Omental fat pad (tissue), 4 donors: Measurements from ENCODE around the gene PGS1. TPM values are rescaled to one million over a fixed set of nuclear protein-coding genes. Genes with fewer than 3 reads are reported as not detected.

Experiments used
- ATAC-seq: fragments of 150-250 bp; one replicate; pipeline ENCODE4 v1.9.1; 2016; ENCODE audit warnings: mild to moderate bottlenecking, moderate library complexity; ENCODE audit not compliant: low FRiP score
- DNase-seq: peaks from one replicate; pipeline ENCODE4 v3.0.0-alpha.2; 2019; ENCODE audit warnings: low spot score
- total RNA-seq, 4 donors: library from RNA; depleted of rRNA; stranded (reverse); fragments of >200 nt; gene quantifications; one replicate each; pipeline ENCODE4 v1.1.0, GENCODE V29; 2016
- TF ChIP-seq, protein P1 (sequence below), 3 donors: fragments of 450-650 bp; IDR thresholded peaks; one replicate each; pipeline ENCODE4 v1.5.1; 2016 to 2017; ENCODE audit warnings: antibody characterized with exemption in 3 of 3, mild to moderate bottlenecking in 3 of 3, moderate library complexity in 2 of 3

Gene PGS1
- total RNA-seq, 4 donors from 2014 or later = 25.8 to 97.2 (median 70.2) TPM

DNA sequence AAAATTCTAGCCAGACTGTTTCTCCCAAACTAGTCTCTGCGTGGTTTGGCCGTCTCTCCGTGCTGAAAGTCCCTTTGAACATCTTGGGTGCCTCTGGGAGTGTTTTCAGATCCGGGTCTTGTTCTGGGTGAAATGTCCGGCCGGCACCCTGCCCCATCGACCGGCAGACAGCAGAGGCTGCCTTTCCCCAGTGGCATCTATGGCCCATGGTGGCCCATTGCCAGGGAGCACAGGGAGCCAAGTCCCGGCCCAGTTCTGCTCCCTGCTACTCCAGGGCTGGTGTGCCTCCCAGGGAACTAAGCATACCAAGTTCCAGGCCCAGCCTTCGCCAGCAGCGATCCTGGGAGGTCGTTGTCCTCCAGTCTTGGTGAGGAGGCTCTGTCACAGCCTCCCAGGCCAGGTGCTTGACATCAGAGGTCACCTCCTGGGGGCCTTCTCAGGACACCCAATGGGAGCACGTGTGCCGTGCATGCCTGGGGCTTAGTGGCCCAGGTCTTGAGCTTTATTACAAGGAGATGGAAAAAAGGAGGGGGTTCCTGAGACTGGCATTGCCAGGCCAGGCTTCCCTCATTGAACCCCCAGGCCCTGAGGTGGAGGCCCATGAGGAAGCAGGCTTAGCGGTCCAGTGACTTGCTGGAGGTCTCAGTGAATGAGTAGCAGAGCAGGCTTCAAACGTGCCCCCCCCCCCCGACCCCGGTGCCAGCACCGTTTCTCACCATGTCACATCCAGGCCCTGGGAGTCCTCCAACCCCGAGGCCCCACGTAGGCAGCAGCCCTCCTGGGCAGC, 54.0 kb downstream of the PGS1 start:
- TF ChIP-seq, protein P1, sequence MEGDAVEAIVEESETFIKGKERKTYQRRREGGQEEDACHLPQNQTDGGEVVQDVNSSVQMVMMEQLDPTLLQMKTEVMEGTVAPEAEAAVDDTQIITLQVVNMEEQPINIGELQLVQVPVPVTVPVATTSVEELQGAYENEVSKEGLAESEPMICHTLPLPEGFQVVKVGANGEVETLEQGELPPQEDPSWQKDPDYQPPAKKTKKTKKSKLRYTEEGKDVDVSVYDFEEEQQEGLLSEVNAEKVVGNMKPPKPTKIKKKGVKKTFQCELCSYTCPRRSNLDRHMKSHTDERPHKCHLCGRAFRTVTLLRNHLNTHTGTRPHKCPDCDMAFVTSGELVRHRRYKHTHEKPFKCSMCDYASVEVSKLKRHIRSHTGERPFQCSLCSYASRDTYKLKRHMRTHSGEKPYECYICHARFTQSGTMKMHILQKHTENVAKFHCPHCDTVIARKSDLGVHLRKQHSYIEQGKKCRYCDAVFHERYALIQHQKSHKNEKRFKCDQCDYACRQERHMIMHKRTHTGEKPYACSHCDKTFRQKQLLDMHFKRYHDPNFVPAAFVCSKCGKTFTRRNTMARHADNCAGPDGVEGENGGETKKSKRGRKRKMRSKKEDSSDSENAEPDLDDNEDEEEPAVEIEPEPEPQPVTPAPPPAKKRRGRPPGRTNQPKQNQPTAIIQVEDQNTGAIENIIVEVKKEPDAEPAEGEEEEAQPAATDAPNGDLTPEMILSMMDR (IDR thresholded peaks at IDR 0.05) = no peak
- no peak for DNase-seq

DNA sequence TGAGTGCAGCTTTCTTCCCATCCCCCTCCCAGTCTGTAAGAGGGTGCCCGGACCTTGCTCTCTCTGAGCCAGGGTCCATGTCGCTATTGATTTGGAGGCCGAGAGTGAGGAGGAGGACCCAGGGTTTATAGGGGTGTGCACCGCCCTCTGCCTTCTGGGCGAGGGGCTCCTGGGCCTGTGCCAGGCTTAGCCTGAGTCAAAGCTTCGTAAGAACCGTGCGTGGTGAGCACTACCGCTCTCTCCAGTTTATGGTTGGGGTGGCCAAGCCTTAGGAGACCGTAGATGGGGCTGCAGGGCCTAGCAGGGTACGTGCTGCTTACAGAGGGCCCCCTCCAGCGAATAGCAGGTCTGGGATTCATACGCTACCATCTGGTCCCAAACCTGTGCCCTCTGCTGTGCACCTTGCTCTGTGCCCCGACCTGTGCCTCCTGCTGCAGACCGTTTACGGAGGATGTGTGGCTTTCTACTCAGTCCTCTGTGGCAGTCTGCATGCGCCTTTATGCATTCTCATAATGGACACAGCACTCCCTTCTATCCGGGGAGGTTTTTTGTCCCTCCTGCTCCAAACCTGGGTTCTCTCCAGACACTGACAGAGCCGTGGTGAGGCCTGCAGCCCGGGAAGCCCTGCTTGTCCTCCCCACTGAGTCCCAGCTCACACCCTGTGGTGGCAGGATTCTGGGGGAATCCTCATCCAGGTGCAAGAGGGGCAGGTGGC, 54.7 kb downstream of the PGS1 start:
- TF ChIP-seq, protein P1 (IDR thresholded peaks at IDR 0.05) = no peak
- ATAC-seq (no peak), DNase-seq (no peak)

More for the DNA sequence above, 54.0 kb downstream of the PGS1 start:
- ATAC-seq = no peak

DNA sequence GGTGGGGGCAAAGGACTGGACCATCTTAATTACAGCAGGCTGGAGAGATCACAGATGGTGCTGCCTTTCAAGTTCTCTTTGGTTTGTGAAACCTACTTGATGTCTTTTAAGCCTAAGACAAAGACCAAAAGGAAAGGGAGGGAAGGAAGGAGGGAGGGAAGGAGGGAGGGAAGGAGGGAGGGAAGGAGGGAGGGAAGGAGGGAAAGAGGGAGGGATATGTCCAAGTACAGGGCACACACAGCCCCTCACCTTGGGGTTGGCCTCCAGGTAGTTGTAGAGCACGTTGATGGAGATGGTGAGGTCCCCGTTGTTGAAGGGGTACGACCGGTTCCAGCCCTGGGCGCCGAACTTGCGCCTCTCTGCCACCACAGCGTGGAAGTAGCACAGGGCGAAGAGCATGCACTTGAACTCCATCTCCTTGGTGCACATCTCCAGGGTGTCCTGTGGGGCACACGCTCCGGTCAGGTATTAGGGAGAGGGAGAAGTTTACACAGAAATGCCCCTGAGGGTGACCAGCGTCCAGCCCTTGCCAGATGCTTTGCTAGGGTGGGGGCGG, 55.4 kb downstream of the PGS1 start:
- ATAC-seq (no peak), DNase-seq (no peak)
- TF ChIP-seq, protein P1 (IDR thresholded peaks at IDR 0.05) = no peak

DNA sequence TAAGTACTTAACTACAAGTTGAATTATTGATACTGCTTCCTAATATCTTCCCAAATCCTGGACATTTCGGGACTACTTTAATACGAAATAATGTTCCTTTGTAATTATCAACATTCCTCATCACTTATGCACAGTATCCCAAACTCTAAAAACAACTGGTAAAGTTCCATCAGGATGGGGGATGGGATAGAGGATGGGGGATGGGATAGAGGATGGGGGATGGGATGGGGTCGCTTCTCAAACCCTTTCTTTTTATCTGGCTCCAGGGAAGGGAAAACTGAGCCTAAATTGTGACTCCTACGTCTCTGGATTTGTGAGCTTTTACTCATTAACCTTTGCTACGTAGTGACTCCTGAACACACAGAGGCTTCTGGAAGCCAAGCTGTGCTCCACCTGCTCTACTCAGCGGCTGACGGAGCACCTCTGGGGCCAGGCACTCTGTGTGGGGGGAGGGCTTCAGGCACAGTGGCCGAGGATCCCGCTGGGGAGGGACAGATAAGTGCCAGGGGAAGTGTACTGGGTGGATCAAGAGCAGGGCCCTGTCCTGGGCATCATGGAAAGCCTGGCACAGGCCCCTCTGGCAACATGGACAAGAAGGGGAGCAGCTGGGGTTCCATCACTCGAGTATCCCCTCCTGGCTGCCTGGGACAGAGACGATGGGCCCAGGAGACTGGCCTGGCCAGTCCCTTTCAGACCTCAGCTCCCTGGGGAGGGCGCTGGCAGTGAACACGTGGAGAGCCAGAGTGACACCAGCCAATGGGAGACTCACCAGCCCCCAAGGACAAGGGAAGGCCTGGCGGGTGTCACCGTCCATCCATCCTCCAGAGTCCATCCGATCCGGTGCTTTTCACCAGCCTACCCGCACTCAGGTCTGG, 56.2 kb downstream of the PGS1 start:
- TF ChIP-seq, protein P1 (IDR thresholded peaks at IDR 0.05) = no peak
- no peak for DNase-seq
- no peak for ATAC-seq

DNA sequence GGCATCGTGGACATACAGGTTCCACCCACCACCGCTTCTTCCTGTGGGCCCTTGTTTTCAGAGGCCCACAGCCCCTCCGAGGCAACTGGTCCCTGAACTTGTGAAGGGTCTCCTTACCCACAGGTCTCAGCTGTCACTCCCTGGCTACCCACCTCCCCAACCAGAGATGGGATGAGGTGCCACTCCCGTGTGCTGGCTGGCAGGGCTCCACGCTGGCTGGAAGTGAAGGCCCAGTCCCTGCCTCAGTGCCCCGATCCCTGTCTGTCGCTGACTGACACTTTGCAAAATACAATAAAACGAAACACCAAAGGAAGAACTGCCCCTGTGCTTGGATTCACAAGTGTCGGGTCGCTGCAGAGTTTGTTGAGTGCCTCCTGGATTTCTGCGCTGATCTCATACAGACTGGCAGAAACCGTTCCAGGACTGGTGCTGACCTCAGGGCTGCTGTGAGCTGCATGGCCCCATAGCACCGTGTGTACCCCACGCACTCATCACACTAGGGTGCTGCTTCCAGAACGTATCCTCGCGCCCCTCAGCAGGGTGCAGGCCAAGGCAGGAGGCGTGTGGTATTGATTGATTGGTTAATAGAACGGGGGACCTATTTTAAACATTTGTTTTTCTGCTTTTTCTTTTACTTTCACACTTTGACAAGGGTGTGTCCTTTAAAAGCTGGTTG, 57.0 kb downstream of the PGS1 start:
- ATAC-seq = no peak
- TF ChIP-seq, protein P1 (IDR thresholded peaks at IDR 0.05) = no peak
- no peak for DNase-seq

DNA sequence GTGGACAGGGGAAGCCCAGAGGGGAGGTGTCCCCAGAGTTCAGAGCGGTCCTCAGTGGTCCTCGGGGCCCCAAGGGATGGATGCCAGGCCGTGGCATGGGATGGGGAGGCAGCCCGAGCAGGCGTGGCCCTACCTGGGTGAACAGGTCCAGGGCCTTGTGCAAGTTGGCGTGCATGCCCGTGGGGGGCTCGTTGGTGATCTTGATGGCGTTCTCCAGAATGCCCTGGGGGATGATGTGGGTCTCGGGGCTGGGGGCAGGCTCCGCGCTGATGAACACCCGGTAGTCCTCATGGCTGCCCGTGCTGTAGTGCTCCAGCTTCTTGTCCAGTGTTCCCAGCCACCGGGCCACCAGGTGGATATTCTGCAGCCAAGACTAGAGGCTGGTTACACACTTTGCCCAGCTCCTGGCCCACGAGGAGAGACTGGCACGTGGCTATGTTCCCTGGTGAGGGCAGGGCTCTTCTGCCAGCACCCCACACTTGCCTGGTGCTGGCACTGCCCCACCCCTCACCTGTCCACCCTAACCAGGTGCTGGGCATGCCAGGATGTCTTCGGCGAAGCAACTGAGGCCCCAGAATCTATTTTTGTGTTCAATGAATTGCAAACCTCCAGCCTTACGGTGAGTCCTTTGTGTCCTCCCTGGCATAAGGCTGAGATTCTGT, 59.2 kb downstream of the PGS1 start:
- TF ChIP-seq, protein P1 (IDR thresholded peaks at IDR 0.05) = no peak

More for the DNA sequence above, 59.2 kb downstream of the PGS1 start:
- no peak for ATAC-seq
- DNase-seq = no peak
